NCI-H345 (cell line): Measurements from ENCODE around the gene KRTAP17-1.
"Not testable (repeated sequence)": the region's sequence is repeated elsewhere in the genome, so short reads cannot be mapped to it uniquely, and the experiment has no call there.

Source experiments
- DNase-seq: peaks from one replicate; lab custom pipeline; 2025; lab: John Stamatoyannopoulos, UW

Gene KRTAP17-1

GRCh38 chr17:41302981-41303380 lies 12.5 kb downstream of the KRTAP17-1 start:
- no peak for DNase-seq

- no peak for DNase-seq
Observed at GRCh38 chr17:41301916-41302901, 13.3 kb downstream of the KRTAP17-1 start, which contains the start of gene KRTAP29-1. Gene KRTAP29-1, minus strand, starts transcription at chr17:41302851. Its CDS starts 0 bp downstream, at chr17:41302851.

- DNase-seq = no peak
Observed at GRCh38 chr17:41301204-41301790, 14.2 kb downstream of the KRTAP17-1 start.

- no peak for DNase-seq
Observed at GRCh38 chr17:41298458-41299135, 16.9 kb downstream of the KRTAP17-1 start.

- no peak for DNase-seq
Observed at GRCh38 chr17:41296846-41297245, 18.7 kb downstream of the KRTAP17-1 start.

GRCh38 chr17:41294016-41294415 lies 21.5 kb downstream of the KRTAP17-1 start:
- DNase-seq = no peak

- no peak for DNase-seq
Observed at GRCh38 chr17:41287050-41287449, 28.5 kb downstream of the KRTAP17-1 start.

GRCh38 chr17:41284546-41284945 lies 31.0 kb downstream of the KRTAP17-1 start:
- no peak for DNase-seq

GRCh38 chr17:41284043-41284442 lies 31.5 kb downstream of the KRTAP17-1 start:
- no peak for DNase-seq

- DNase-seq = no peak
Observed at GRCh38 chr17:41278176-41278955, 37.1 kb downstream of the KRTAP17-1 start.

GRCh38 chr17:41275648-41276190 lies 39.8 kb downstream of the KRTAP17-1 start, which contains the start of gene KRTAP9-7:
Gene KRTAP9-7, plus strand, starts transcription at chr17:41275698. Its CDS starts 0 bp downstream, at chr17:41275698.
- DNase-seq = not testable (repeated sequence)

- no peak for DNase-seq
Observed at GRCh38 chr17:41271858-41272257, 43.7 kb downstream of the KRTAP17-1 start.

GRCh38 chr17:41271323-41271722 lies 44.2 kb downstream of the KRTAP17-1 start:
- DNase-seq = not testable (repeated sequence)

- DNase-seq = no peak
Observed at GRCh38 chr17:41267711-41268110, 47.8 kb downstream of the KRTAP17-1 start.

GRCh38 chr17:41265078-41265477 lies 50.4 kb downstream of the KRTAP17-1 start, which contains the start of gene KRTAP9-6:
Gene KRTAP9-6, plus strand, starts transcription at chr17:41265378. Its CDS starts 0 bp downstream, at chr17:41265378.
- no peak for DNase-seq
